Lung (tissue), 12 donors: Measurements from ENCODE around the gene PGS1. TPM values are rescaled to one million over a fixed set of nuclear protein-coding genes. Genes with fewer than 3 reads are reported as not detected.

Experiments
- ATAC-seq: fragments of 200-7000 bp; cut with Tn5 transposase; one replicate; pipeline ENCODE4 v1.9.1; 2020; ENCODE audit warnings: moderate number of reproducible peaks; ENCODE audit not compliant: insufficient read depth, low FRiP score
- DNase-seq, 3 donors: peaks; one replicate each; pipeline ENCODE4 v3.0.0-alpha.2; 2013 to 2017
- H3K27ac ChIP-seq, 2 donors: one replicate each; pipeline ENCODE4 v1.5.1; 2013; ENCODE audit warnings: mild to moderate bottlenecking in 2 of 2, moderate library complexity in 2 of 2, control low read depth in 1 of 2, inconsistent platforms in 1 of 2, low read depth in 1 of 2, low read length in 1 of 2
- H3K27me3 ChIP-seq, 3 donors: one replicate each; pipeline ENCODE4 v1.5.1; 2013; ENCODE audit warnings: low read length in 2 of 3; ENCODE audit not compliant: control insufficient read depth in 3 of 3, insufficient read depth in 3 of 3
- H3K36me3 ChIP-seq, 4 donors: one replicate each; pipeline ENCODE4 v1.5.1; 2013; ENCODE audit warnings: low read length in 4 of 4, mild to moderate bottlenecking in 1 of 4, moderate library complexity in 1 of 4; ENCODE audit not compliant: control insufficient read depth in 4 of 4, insufficient read depth in 4 of 4
- H3K4me1 ChIP-seq, 5 donors: one replicate each; pipeline ENCODE4 v1.5.1; 2013; ENCODE audit warnings: low read length in 5 of 5, mild to moderate bottlenecking in 2 of 5, moderate library complexity in 1 of 5; ENCODE audit not compliant: control insufficient read depth in 5 of 5, insufficient read depth in 5 of 5
- H3K4me3 ChIP-seq: one replicate; pipeline ENCODE4 v1.5.1; 2013; ENCODE audit warnings: mild to moderate bottlenecking, control low read depth, moderate library complexity
- H3K9ac ChIP-seq, 2 donors: one replicate each; pipeline ENCODE4 v1.5.1; 2013; ENCODE audit warnings: low read length in 2 of 2, control low read depth in 1 of 2; ENCODE audit not compliant: insufficient read depth in 1 of 2
- H3K9me3 ChIP-seq, 4 donors: one replicate each; pipeline ENCODE4 v1.5.1; 2013; ENCODE audit warnings: low read length in 3 of 4, mild to moderate bottlenecking in 1 of 4, moderate library complexity in 1 of 4; ENCODE audit not compliant: control insufficient read depth in 4 of 4, insufficient read depth in 3 of 4
- WGBS, 2 donors: extraction: QIAGEN DNeasy Blood & Tissue Kit; methylation state at CpG; one replicate each; pipeline ENCODE4 v1.1.7; 2013; 5-methylcytosine and 5-hydroxymethylcytosine counted together
- polyA plus RNA-seq, 2 donors: library from polyadenylated mRNA; stranded (reverse); fragments of 200-250 nt; gene quantifications; one replicate each; pipeline ENCODE4 v1.2.1, GENCODE V29; 2013
- total RNA-seq, 2 donors: library from RNA; depleted of rRNA in 1 of 2; stranded (reverse); fragments of >200 nt in 1 of 2; gene quantifications; one replicate each; pipeline ENCODE4 v1.2.1, GENCODE V29; 2014 to 2021
- TF ChIP-seq, protein P1 (sequence below): IDR thresholded peaks from 2 replicates; pipeline ENCODE4 v1.5.1; 2012; ENCODE audit warnings: mild to moderate bottlenecking; ENCODE audit errors: control extremely low read depth, extremely low read depth
- donor health status: control.
- donor health status: control.
- donor health status: Bipolar disorder and iron deficiency.
- donor health status: healthy.
- donor health status: DM: yes; HTN: yes; CAD: no.

PGS1 gene
- total and polyA plus RNA-seq, 4 donors = 44.9 to 104 (median 94.3) TPM

DNA sequence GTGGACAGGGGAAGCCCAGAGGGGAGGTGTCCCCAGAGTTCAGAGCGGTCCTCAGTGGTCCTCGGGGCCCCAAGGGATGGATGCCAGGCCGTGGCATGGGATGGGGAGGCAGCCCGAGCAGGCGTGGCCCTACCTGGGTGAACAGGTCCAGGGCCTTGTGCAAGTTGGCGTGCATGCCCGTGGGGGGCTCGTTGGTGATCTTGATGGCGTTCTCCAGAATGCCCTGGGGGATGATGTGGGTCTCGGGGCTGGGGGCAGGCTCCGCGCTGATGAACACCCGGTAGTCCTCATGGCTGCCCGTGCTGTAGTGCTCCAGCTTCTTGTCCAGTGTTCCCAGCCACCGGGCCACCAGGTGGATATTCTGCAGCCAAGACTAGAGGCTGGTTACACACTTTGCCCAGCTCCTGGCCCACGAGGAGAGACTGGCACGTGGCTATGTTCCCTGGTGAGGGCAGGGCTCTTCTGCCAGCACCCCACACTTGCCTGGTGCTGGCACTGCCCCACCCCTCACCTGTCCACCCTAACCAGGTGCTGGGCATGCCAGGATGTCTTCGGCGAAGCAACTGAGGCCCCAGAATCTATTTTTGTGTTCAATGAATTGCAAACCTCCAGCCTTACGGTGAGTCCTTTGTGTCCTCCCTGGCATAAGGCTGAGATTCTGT lies 59.2 kb downstream of the PGS1 start:
- TF ChIP-seq, protein P1, sequence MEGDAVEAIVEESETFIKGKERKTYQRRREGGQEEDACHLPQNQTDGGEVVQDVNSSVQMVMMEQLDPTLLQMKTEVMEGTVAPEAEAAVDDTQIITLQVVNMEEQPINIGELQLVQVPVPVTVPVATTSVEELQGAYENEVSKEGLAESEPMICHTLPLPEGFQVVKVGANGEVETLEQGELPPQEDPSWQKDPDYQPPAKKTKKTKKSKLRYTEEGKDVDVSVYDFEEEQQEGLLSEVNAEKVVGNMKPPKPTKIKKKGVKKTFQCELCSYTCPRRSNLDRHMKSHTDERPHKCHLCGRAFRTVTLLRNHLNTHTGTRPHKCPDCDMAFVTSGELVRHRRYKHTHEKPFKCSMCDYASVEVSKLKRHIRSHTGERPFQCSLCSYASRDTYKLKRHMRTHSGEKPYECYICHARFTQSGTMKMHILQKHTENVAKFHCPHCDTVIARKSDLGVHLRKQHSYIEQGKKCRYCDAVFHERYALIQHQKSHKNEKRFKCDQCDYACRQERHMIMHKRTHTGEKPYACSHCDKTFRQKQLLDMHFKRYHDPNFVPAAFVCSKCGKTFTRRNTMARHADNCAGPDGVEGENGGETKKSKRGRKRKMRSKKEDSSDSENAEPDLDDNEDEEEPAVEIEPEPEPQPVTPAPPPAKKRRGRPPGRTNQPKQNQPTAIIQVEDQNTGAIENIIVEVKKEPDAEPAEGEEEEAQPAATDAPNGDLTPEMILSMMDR = no peak
- H3K27me3 ChIP-seq = peaks cover 0 to 3% (median 0%) of the 10 kb centered on the region in 3 donors
- no peak overlapping the region for H3K9ac ChIP-seq
- no peaks in the 10 kb centered on the region for H3K36me3 ChIP-seq
- no peak for ATAC-seq
- H3K4me1 ChIP-seq = peaks cover 0 to 6% (median 2%) of the 10 kb centered on the region in 5 donors
- no peak overlapping the region for H3K27ac ChIP-seq
- 86 to 89% methylated on average over 20 of the region's 20 CpGs for WGBS, 2 donors
- no peak for DNase-seq
- H3K9me3 ChIP-seq = no peaks in the 10 kb centered on the region
- no peak overlapping the region for H3K4me3 ChIP-seq

DNA sequence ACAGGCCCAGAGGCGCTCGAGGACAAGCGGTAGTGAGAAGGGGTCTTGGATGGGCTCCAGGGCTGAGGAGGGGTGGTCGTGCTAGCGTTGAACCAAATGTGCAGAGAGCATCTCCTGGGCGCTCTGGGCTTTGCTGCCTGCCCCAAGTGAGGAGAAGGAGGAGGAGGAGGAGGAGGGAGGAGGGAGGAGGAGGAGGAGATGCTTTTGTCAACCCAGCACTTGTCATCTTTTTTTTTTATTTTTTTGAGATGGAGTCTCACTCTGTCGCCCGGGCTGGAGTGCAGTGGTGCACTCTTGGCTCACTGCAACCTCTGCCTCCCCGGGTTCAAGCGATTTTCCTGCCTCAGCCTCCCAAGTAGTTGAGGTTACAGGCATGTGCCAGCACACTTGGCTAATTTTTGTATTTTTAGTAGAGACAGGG lies 59.8 kb downstream of the PGS1 start:
- ATAC-seq = no peak

GRCh38 chr17:78438694-78439325 lies 60.4 kb downstream of the PGS1 start:
- Histone ChIP-seq H3K27me3 (peaks cover 0 to 3% (median 0%) of the 10 kb centered on the region in 3 donors), H3K9ac (no peak overlapping the region), H3K4me3 (no peak overlapping the region), H3K27ac (no peak overlapping the region), H3K36me3 (no peaks in the 10 kb centered on the region), H3K4me1 (peaks cover 0 to 9% (median 0%) of the 10 kb centered on the region in 5 donors), H3K9me3 (no peaks in the 10 kb centered on the region)
- DNase-seq (no peak), ATAC-seq (no peak)
- WGBS, 2 donors = 78 to 83% methylated on average over 16 of the region's 16 CpGs
- TF ChIP-seq, protein P1 = no peak

More for the DNA sequence above, 59.8 kb downstream of the PGS1 start:
- WGBS, 2 donors = 94 to 96% methylated on average over 10 of the region's 10 CpGs
- H3K4me3 ChIP-seq = no peak overlapping the region
- H3K9ac ChIP-seq = no peak overlapping the region
- no peak for DNase-seq
- no peak overlapping the region for H3K27ac ChIP-seq
- H3K4me1 ChIP-seq = peaks cover 0 to 9% (median 0%) of the 10 kb centered on the region in 5 donors
- H3K9me3 ChIP-seq = no peaks in the 10 kb centered on the region
- TF ChIP-seq, protein P1 = no peak
- H3K36me3 ChIP-seq = no peaks in the 10 kb centered on the region
- peaks cover 0 to 3% (median 0%) of the 10 kb centered on the region in 3 donors for H3K27me3 ChIP-seq
